ENCODE measurements around the gene RAET1L.

GRCh38 chr6:149999636-150000035 lies 25.7 kb downstream of the RAET1L start:
- no peak for TF ChIP-seq POLR2A (IDR thresholded peaks at IDR 0.05; ENCODE audit: low read length)
- no peak for TF ChIP-seq GATA1 (IDR thresholded peaks at IDR 0.05; ENCODE audit: low read depth, low read length)
